Spleen (tissue), 11 donors: ENCODE data around the gene EVI5L. TPM values are rescaled to one million over a fixed set of nuclear protein-coding genes. Genes with fewer than 3 reads are reported as not detected.

Source experiments
- DNase-seq: peaks from one replicate; pipeline ENCODE4 v3.0.0-alpha.2; 2020
- H3K27ac ChIP-seq, 8 donors: fragments of 200-600 bp; sonication (generic) in 7 of 8; 1 replicate in 4 of 8; 2 replicates in 4 of 8; pipeline versions ENCODE4 v1.5.0 to v1.8.0; 2016 to 2021; ENCODE audit warnings: inconsistent platforms in 4 of 8, mild to moderate bottlenecking in 4 of 8, moderate library complexity in 1 of 8
- H3K27me3 ChIP-seq, 7 donors: fragments of 200-600 bp; sonication (generic) in 6 of 7; replicated peaks in 1 of 7; 1 replicate in 4 of 7; 2 replicates in 3 of 7; pipeline versions ENCODE4 v1.5.0 to v1.8.0; 2016 to 2021; ENCODE audit warnings: inconsistent platforms in 3 of 7, mild to moderate bottlenecking in 1 of 7
- H3K36me3 ChIP-seq, 6 donors: fragments of 200-600 bp; sonication (generic) in 5 of 6; 1 replicate in 4 of 6; 2 replicates in 2 of 6; pipeline versions ENCODE4 v1.5.0 to v1.8.0; 2016 to 2021; ENCODE audit warnings: inconsistent platforms in 2 of 6
- H3K4me1 ChIP-seq, 6 donors: fragments of 200-600 bp; sonication (generic) in 5 of 6; 1 replicate in 3 of 6; 2 replicates in 3 of 6; pipeline versions ENCODE4 v1.5.0 to v1.8.0; 2016 to 2021; ENCODE audit warnings: inconsistent platforms in 3 of 6
- H3K4me3 ChIP-seq, 8 donors: fragments of 200-600 bp; sonication (generic) in 7 of 8; 1 replicate in 4 of 8; 2 replicates in 4 of 8; pipeline versions ENCODE4 v1.5.0 to v1.8.0; 2016 to 2021; ENCODE audit warnings: inconsistent platforms in 4 of 8, mild to moderate bottlenecking in 4 of 8, moderate library complexity in 2 of 8
- H3K9me3 ChIP-seq, 8 donors: fragments of 200-600 bp; sonication (generic) in 7 of 8; 1 replicate in 4 of 8; 2 replicates in 4 of 8; pipeline versions ENCODE4 v1.5.0 to v1.8.0; 2016 to 2021; ENCODE audit warnings: inconsistent platforms in 4 of 8
- CTCF ChIP-seq, 11 experiments: fragments of 200-600 bp in 7 of 11; fragments of 450-650 bp in 4 of 11; sonication (generic) in 4 of 11; IDR thresholded peaks in 8 of 11; conservative IDR thresholded peaks in 3 of 11; 1 replicate in 7 of 11; 2 replicates in 4 of 11; pipeline versions ENCODE4 v1.4.0 to v1.8.0; 2016 to 2021; ENCODE audit warnings: antibody characterized with exemption in 11 of 11, inconsistent platforms in 4 of 11, mild to moderate bottlenecking in 1 of 11
- POLR2A ChIP-seq, 3 donors: fragments of 450-650 bp; IDR thresholded peaks; one replicate each; pipeline ENCODE4 v1.5.1; 2017; ENCODE audit warnings: antibody characterized with exemption in 3 of 3, mild to moderate bottlenecking in 1 of 3
- POLR2AphosphoS5 ChIP-seq, 3 donors: sonication (generic); formaldehyde crosslinking; IDR thresholded peaks; one replicate each; pipeline ENCODE4 v1.5.1; 2017; ENCODE audit warnings: antibody characterized with exemption in 3 of 3
- WGBS, 5 donors: extraction: QIAGEN DNeasy Blood & Tissue Kit in 3 of 5; methylation state at CpG; one replicate each; pipeline versions ENCODE4 v1.1.5 to v1.1.7; 2013 to 2018; 5-methylcytosine and 5-hydroxymethylcytosine counted together
- intact Hi-C: fragments of 100-400 bp; cut with DNase I; formaldehyde crosslinking; loops from one replicate; pipeline ENCODE4 v1.15.0; 2023; ENCODE audit warnings: low total_unique reads
- polyA plus RNA-seq, 3 donors: library from polyadenylated mRNA; stranded (reverse); fragments of 200-250 nt; gene quantifications; one replicate each; pipeline ENCODE4 v1.2.1, GENCODE V29; 2013
- total RNA-seq, 7 donors: library from RNA; depleted of rRNA in 3 of 7; stranded (reverse); fragments of >200 nt in 3 of 7; fragmentation: NEBNext Ultra II Directional in 4 of 7; extraction: Animal tissue kit (Norgen Biotek cat#: 25700) in 4 of 7; gene quantifications; one replicate each; pipeline versions ENCODE4 v1.1.0 to v1.2.1, GENCODE V29; 2016 to 2021
- donor health status: healthy with polysubstance abuse.
- donor health status: DM: no; HTN: no; CAD: no; lungs with moderate emphysema.
- donor health status: DM: no; HTN: no; CAD: no.
- donor health status: Bipolar disorder and iron deficiency.
- donor health status: healthy.
- donor health status: DM: no; HTN: no; CAD: no.
- donor health status: DM: yes; HTN: yes; CAD: no.

The EVI5L gene
- total and polyA plus RNA-seq, 10 donors = 3.7 to 22.8 (median 11.9) TPM

- Histone ChIP-seq H3K27ac (no peak overlapping the region), H3K9me3 (no peaks in the 10 kb centered on the region), H3K4me3 (no peak overlapping the region), H3K4me1 (no peaks in the 10 kb centered on the region), H3K27me3 (peaks cover 0 to 50% (median 15%) of the 10 kb centered on the region in 7 donors), H3K36me3 (no peaks in the 10 kb centered on the region)
- DNase-seq = no peak
- intact Hi-C loops = no loop called here
- WGBS, 5 donors = 54 to 67% (median 61%) methylated on average over 13 to 18 of the region's 18 CpGs
- TF ChIP-seq CTCF (IDR thresholded peaks at IDR 0.05 in 8 of 11, conservative IDR thresholded peaks at IDR 0.05 in 3 of 11) (no peak), POLR2A (IDR thresholded peaks at IDR 0.05) (no peak), POLR2AphosphoS5 (IDR thresholded peaks at IDR 0.05) (no peak)
Measured at GRCh38 chr19:7894612-7895309, 64.7 kb downstream of the EVI5L start.

GRCh38 chr19:7895565-7895964 is 65.5 kb downstream of the EVI5L start:
- H3K36me3 ChIP-seq = no peaks in the 10 kb centered on the region
- H3K27me3 ChIP-seq = peaks cover 0 to 48% (median 15%) of the 10 kb centered on the region in 7 donors
- no peaks in the 10 kb centered on the region for H3K9me3 ChIP-seq
- intact Hi-C loops = no loop called here
- DNase-seq = no peak
- H3K27ac ChIP-seq = no peak overlapping the region
- WGBS, 5 donors = 81 to 99% (median 88%) methylated on average over 7 to 13 of the region's 13 CpGs
- H3K4me1 ChIP-seq = no peaks in the 10 kb centered on the region
- no peak overlapping the region for H3K4me3 ChIP-seq
- no peak for TF ChIP-seq POLR2AphosphoS5 (IDR thresholded peaks at IDR 0.05)
- no peak for TF ChIP-seq CTCF (IDR thresholded peaks at IDR 0.05 in 8 of 11, conservative IDR thresholded peaks at IDR 0.05 in 3 of 11)
- no peak for TF ChIP-seq POLR2A (IDR thresholded peaks at IDR 0.05)

DNA sequence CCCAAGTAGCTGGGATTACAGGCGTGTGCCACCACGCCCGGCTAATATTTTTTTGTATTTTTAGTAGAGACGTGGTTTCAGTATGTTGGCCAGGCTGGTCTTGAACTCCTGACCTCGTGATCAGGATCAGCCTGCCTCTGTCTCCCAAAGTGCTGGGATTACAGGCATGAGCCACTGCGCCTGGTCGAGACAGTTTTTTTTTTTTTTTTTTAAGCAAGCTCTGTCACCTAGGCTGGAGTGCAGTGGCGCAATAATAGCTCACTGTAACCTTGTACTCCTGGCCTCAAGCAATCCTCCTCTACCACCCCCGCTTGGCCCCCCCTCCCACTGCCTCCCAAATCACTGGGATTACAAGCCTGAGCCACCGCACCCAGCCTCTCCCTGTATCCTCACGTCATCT is 67.3 kb downstream of the EVI5L start:
- DNase-seq = no peak
- Histone ChIP-seq H3K27ac (no peak overlapping the region), H3K4me3 (no peak overlapping the region), H3K27me3 (peaks cover 0 to 41% (median 15%) of the 10 kb centered on the region in 7 donors), H3K4me1 (peaks cover 0 to 2% (median under 1%) of the 10 kb centered on the region in 6 donors), H3K36me3 (no peaks in the 10 kb centered on the region), H3K9me3 (no peaks in the 10 kb centered on the region)
- WGBS, 5 donors = 84 to 91% (median 89%) methylated on average over 11 of the region's 11 CpGs
- intact Hi-C loops = no loop called here
- TF ChIP-seq CTCF (IDR thresholded peaks at IDR 0.05 in 8 of 11, conservative IDR thresholded peaks at IDR 0.05 in 3 of 11) (no peak), POLR2AphosphoS5 (IDR thresholded peaks at IDR 0.05) (no peak), POLR2A (IDR thresholded peaks at IDR 0.05) (no peak)

DNA sequence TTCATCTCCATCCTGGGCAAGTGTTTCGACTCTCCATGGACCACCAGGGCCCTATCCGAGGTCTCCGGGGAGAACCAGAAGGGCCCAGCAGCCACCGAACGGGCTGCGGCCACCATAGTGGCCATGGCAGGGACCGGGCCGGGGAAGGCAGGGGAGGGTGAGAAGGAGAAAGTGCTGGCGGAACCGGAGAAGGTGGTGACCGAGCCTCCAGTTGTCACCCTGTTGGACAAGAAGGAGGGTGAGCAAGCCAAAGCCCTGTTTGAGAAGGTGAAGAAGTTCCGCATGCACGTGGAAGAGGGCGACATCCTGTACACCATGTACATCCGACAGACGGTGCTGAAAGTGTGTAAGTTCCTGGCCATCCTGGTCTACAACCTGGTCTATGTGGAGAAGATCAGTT is 68.9 kb downstream of the EVI5L start:
- H3K9me3 ChIP-seq = no peaks in the 10 kb centered on the region
- no peak for TF ChIP-seq CTCF (IDR thresholded peaks at IDR 0.05 in 8 of 11, conservative IDR thresholded peaks at IDR 0.05 in 3 of 11)
- TF ChIP-seq POLR2A (IDR thresholded peaks at IDR 0.05) = no peak
- TF ChIP-seq POLR2AphosphoS5 (IDR thresholded peaks at IDR 0.05) = no peak
- 91 to 94% (median 92%) methylated on average over 16 of the region's 16 CpGs for WGBS, 5 donors
- no peak overlapping the region for H3K4me3 ChIP-seq
- DNase-seq = no peak
- H3K27ac ChIP-seq = no peak overlapping the region
- H3K4me1 ChIP-seq = peaks cover 4 to 12% (median 9%) of the 10 kb centered on the region in 6 donors
- intact Hi-C loops = no loop called here
- H3K27me3 ChIP-seq = peaks cover 0 to 31% (median 13%) of the 10 kb centered on the region in 7 donors
- no peaks in the 10 kb centered on the region for H3K36me3 ChIP-seq
